Nephron (organoid): ENCODE results near the gene TMCO5A.
A peak's percentile ranks its signal among the peaks of the same experiment; 100 is the strongest.

Source experiments
- H3K27ac Mint-ChIP-seq, 3 experiments: 2 replicates each; pipeline ENCODE4 v1.8.0; 2020; ENCODE audit warnings: mixed read lengths in 3 of 3, mild to moderate bottlenecking in 2 of 3, moderate library complexity in 1 of 3
- H3K27me3 Mint-ChIP-seq: 2 replicates; pipeline ENCODE4 v1.8.0; 2021; ENCODE audit warnings: low read depth, mild to moderate bottlenecking, moderate library complexity, mixed read lengths
- H3K36me3 Mint-ChIP-seq: 2 replicates; pipeline ENCODE4 v1.8.0; 2020; ENCODE audit warnings: low read depth, mixed read lengths
- H3K4me1 Mint-ChIP-seq: 2 replicates; pipeline ENCODE4 v1.8.0; 2020; ENCODE audit warnings: mixed read lengths
- H3K4me3 Mint-ChIP-seq, 3 experiments: 2 replicates each; pipeline ENCODE4 v1.8.0; 2020; ENCODE audit warnings: mild to moderate bottlenecking in 3 of 3, mixed read lengths in 3 of 3, moderate library complexity in 2 of 3
- H3K9me3 Mint-ChIP-seq: 2 replicates; pipeline ENCODE4 v1.8.0; 2020; ENCODE audit warnings: mixed read lengths
- CTCF ChIP-seq, 3 experiments: fragments of 200-600 bp; sonication (generic); IDR thresholded peaks; one replicate each; pipeline ENCODE4 v1.5.0; 2021; ENCODE audit warnings: antibody characterized with exemption in 3 of 3; ENCODE audit not compliant: unreplicated experiment in 3 of 3

TMCO5A gene

GRCh38 chr15:37995461-37996347, 61.3 kb downstream of the TMCO5A start:
- Mint-ChIP-seq H3K27ac (peak overlapping the region in 2 of 3 experiments; percentile 21 to 37), H3K9me3 (peaks cover 15% of the 10 kb centered on the region), H3K4me3 (no peak overlapping the region), H3K4me1 (peaks cover 12% of the 10 kb centered on the region), H3K27me3 (no peaks in the 10 kb centered on the region), H3K36me3 (no peaks in the 10 kb centered on the region)
- peak; percentile 75 to 93 (median 81) for TF ChIP-seq CTCF (IDR thresholded peaks at IDR 0.05; ENCODE audit: unreplicated experiment in 3 of 3)
